ENCODE data around the gene ALDH7A1.

ALDH7A1 gene

GRCh38 chr5:126503602-126504104 lies 91.4 kb downstream of the ALDH7A1 start:
- no peak for DNase-seq

- no peak for DNase-seq
Observed at GRCh38 chr5:126501448-126501847, 93.6 kb downstream of the ALDH7A1 start.

- DNase-seq, result peak; percentile 8
Observed at GRCh38 chr5:126499853-126500342, 95.1 kb downstream of the ALDH7A1 start.

- DNase-seq, result no peak
Observed at GRCh38 chr5:126499278-126499677, 95.7 kb downstream of the ALDH7A1 start.

DNA sequence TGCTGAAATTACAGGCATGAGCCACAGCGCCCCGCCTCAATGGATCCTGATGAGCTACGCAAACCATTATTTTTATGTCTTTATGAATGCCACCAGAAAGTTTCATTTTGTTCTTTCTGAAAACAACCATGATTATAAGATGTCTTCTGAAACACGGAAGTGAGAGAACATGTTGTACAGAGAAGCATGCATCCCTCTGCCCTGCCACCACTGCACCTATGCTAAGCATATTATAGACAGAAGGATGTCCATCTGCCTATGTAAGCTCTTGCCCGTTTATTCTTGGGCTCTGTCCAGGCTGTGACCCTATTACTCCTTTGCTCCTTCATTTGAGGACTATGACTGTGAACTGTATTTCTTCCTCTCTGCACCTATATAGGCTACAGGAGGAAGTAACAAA lies 97.5 kb downstream of the ALDH7A1 start:
- DNase-seq, result no peak

- no peak for DNase-seq
Observed at GRCh38 chr5:126494393-126494792, 100.6 kb downstream of the ALDH7A1 start.

GRCh38 chr5:126492939-126493338 lies 102.1 kb downstream of the ALDH7A1 start:
- DNase-seq, result no peak

GRCh38 chr5:126490167-126490940 lies 104.7 kb downstream of the ALDH7A1 start:
- DNase-seq, result no peak

- DNase-seq, result no peak
Observed at GRCh38 chr5:126488443-126489065, 106.5 kb downstream of the ALDH7A1 start.

GRCh38 chr5:126487596-126487995 lies 107.4 kb downstream of the ALDH7A1 start:
- DNase-seq, result no peak

GRCh38 chr5:126486332-126486731 lies 108.7 kb downstream of the ALDH7A1 start:
- DNase-seq, result no peak

DNA sequence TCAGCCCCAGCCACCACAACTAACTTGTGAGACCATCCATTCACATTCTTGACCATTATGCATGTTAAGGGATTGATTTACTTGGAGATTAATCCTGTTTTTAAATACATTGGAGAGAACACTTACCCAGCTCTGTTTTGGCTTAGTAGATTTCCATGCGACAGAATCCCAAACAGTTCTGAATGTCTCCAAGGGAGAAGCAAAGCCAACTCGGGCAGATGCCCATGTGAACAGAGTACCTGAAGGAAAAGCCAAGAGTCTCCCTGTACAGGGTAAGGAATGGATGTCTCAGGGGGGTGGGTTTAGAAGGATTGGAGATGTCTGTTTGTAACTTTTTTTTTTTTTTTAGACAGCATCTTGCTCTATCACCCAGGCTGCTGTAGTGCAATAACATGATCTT lies 110.8 kb downstream of the ALDH7A1 start:
- DNase-seq, result no peak

DNA sequence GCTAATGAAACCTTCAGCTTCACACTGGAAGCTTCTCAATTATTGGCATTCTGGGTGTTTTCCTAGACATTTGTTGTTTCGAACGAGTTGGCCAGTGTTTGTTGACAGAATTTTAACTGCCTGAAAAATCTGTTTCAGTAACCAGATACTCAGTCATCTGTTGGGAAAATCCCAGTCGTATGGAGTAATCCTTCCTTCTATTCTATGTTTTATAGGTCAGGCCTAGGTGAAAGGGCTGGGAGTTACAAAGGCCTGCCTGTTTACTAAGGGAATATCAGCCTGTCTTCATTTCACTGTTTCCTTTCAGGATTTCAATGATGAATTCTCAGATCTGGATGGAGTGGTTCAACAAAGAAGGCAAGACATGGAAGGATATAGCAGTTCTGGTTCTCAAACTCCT lies 111.9 kb downstream of the ALDH7A1 start:
- DNase-seq, result no peak

GRCh38 chr5:126482591-126482990 lies 112.4 kb downstream of the ALDH7A1 start:
- DNase-seq, result no peak

DNA sequence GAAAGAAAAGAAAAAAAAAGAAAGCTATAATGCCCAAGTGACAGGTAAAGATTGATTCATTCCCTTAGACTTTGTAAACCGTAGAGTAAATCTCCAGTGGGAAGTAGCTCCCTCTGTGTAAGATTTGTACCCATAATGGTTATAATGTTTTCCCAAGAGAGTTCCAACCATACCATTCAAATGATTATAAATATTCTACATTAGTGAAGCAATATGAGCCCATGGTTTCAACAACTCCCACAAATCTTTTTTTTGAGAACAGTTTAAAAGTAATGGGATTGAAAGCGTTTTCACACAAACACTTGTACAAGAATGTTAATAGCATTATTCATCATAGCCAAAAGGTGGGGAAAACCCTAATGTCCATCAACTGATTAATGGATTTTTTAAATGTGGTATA lies 113.8 kb downstream of the ALDH7A1 start:
- DNase-seq, result no peak

Measured in CD4-positive, alpha-beta T cell treated with Interferon gamma for 1 hour (primary cell).